ENCODE results near the gene A2M. TPM values are rescaled to one million over a fixed set of nuclear protein-coding genes. Genes with fewer than 3 reads are reported as not detected.

Gene A2M
- total and polyA plus RNA-seq, 2 of the 8 experiments (the other 6 are each of a cell fraction or from before 2014, with no cell fraction given) = 0.15 TPM; not detected in 1

DNA sequence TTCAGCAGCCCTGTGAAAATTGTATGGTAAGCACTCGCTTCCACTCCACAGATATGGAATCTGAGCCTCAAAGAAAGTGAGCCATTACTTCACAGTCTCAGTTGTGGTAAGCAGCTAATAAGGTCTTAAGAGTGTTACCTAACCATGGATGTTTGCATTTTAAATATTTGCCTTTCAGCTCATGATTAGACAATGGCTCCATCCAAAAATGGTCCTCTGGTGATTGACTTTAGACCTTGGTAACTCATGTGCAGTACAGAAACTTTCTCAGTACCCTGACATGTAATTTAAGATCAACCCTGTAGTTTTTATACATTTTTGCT, 1.8 kb downstream of the A2M start (continued):
- TF ChIP-seq JUND (IDR thresholded peaks at IDR 0.05; ENCODE audit: low read length) (no peak), CBX8 (IDR thresholded peaks at IDR 0.05; ENCODE audit: borderline replicate concordance, low read depth, low read length) (no peak), FOSL1 (IDR thresholded peaks at IDR 0.05; ENCODE audit: insufficient read depth, low read depth, low read length) (no peak)

All from H1 (cell line).